Occipital lobe (tissue), 2 donors: ENCODE results near the gene PVALEF. TPM values are rescaled to one million over a fixed set of nuclear protein-coding genes. Genes with fewer than 3 reads are reported as not detected.

ENCODE experiments used
- DNase-seq: peaks from one replicate; lab custom pipeline; 2025; lab: John Stamatoyannopoulos, UW
- total RNA-seq: library from RNA; depleted of rRNA; stranded (reverse); fragments of >200 nt; gene quantifications from one replicate; pipeline ENCODE4 v1.2.3, GENCODE V29; 2014

Gene PVALEF
- total RNA-seq, 1 donor from 2014 or later, result not detected

DNA sequence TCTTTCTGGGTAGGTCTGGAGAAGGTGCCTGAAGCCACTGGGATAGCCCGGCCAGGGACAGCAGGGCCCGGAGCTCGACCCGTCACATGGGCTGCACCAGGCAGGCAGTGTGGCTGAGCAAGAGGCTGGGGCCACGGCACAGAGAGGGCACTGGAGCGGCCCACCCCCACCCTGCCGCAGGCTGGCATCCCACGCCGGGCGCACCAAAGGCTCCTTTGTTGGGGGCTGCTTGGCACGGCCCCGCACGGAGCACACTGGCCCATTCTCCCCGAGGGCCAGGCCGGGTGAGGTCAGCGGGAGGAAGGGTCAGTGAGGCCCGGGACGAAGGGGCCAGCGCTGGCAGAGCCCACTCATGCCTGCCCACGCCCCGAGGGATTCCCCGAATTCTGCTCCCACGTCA lies 36.5 kb upstream of the PVALEF start:
- peak; percentile 89 for DNase-seq

DNA sequence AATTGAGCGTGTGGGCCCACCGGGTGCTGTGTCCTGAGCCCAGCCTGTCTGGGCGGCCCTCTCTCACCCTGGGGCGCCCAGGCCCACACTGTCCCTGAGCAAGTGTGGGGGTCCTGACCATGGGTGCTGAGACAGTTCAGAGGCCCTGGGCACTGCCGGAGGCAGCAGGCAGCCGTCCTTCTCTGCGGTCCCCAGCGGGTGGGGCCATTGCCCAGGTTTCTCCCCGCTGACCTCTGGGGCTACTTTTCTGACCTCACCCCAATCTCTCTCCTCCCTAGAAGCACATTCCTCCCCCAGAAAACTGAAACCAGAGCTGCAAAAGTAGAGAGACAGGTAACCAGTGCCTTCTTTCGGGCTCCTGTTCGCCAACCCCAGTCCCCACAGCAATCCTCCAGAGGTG lies 36.0 kb upstream of the PVALEF start:
- no peak for DNase-seq

GRCh38 chr17:81129711-81130367 lies 35.5 kb upstream of the PVALEF start:
- DNase-seq, result no peak

DNA sequence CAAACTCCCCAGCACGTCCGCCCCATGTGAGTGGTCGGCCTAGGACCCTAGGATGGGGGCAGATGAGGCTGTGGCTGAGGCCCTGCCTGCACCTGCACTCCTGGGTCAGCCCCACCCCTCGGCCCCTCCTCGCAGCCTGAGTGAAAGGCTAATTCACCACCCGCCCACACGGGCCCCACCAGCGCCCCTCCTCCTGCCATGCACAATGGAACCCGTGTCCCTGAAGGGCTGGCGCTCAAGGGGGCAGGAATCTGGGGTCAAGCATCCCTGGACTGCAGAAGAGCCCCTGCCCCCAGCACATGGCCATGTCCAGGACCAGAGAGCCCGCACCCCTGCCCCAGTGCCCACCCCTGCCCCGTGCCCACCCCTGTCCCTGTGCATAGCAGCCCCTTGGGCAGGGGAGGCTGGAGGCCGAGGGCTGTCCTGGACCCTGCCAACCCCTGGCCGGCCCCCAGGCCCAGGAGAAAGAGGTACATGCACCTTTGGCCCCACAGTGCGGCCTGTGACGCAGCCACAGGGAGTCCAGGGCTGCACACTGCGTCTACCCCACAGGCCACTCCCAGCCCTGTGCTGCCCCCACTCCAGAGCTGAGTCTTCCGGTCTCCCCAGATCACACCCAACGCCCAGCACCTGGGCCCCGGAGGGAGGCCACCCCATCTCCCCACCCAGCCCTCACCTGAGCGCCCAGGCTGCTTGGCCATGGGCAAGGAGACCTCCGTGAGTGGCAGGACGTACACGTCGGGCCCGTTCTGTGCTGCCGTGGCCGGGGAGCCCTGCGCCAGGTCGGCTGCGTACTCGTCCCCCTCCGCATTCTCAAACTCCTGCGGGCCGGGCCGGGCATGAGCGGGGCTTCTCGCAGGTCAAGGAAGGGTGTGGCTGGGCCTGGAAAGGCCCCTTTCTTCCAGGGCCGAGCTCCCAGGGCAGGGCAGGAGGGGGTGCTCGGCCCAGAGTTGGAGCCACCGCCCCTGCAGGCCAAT lies 34.6 kb upstream of the PVALEF start:
- DNase-seq, result peak; percentile 51

- no peak for DNase-seq
Measured at GRCh38 chr17:81131486-81132196, 33.7 kb upstream of the PVALEF start.

DNA sequence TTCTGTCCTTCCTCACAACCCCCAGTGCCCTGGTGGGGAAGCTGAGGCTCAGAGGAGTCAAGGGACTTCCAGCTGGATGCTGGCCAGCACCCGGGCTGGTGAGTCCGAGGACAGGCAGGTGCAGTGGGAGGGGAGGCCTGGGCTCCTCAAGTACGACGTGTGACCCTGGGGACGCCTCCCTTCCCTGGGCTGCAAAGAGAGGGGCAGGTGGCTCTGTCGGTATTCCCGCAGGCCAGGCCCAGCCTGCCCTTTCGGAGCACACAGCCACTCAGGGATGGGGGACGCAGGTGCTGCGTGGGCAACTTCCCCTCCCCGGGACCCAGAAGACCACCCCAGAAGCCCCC lies 33.1 kb upstream of the PVALEF start:
- DNase-seq, result no peak

DNA sequence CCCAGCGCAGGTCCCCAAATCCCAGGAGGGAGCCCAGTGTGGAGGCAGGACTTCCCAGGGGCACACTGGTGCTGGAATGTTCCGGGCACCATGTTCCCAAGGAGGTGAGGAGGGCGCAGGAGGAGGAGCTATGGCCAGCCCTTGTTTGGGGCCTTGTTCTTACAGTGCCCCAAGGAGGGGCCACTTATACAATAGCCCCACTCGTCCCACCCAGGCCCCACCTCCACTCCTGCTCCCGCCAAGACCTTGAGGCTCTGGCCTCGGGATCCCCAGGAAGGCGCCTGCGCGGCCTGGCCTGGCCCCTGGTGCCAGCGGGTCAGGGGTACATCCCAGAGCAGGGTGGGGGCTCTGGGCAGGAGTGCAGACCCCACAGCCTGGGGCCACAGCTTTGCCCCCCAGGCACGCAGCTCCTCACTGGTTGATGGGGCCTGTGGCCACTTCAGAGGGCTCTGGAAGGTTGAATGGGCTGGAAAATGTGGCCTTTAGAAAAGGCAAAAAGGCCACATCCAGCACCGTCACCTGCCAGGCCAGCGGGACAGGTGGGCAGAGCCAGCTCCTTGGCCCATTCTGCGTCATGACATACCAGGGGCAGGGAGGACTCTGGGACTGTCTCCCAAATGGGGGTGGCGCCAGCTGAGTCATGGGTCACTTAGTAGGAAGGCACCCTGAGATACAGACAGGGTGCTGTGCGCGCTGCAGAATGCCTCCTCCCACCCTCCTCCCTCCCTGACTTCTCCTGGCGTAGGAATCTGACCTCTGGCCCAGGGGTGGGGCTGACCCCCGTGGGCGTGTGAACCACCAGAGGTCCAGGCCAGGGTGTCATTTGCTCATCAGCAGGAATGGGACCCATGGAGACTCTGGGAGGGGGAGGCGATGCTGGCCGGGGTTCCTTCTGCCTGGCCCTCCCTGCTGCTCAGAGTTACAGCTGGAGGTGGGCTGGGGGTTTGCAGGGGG lies 32.3 kb upstream of the PVALEF start:
- no peak for DNase-seq

DNA sequence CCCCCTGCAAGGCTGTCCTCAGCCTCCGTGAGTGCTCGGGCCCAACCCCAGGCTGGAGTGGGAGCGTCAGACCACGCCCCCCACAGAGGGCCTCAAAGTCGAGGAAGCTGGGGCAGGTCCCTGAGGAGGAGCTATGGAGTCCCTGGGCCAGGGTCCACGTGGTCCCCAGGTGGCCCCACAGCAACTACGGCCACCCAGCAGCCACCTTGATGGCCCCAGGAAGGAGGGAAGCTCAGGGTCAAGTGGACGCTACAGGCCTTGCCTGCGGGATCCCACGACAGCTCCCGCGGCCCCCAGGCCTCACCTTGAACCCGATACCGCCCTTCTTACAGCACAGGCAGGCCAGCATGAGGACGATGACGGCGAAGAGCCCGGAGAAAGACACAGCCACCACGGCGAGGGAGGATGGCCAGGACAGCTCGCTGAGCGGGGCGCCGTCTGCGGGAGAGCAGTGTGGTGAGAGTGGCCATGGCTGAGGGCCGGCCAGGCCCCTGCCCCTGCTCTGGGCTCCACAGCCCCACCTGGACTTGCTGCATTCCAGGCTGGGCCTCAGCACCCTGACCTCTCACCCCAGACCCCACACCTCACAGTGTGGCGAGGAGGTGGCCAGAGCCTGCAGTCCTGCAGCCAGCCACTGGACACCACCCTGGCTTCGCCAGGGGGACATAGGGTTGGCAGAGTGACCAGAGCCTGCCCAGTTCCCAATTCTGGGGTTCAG lies 31.1 kb upstream of the PVALEF start:
- no peak for DNase-seq

GRCh38 chr17:81135505-81136278 lies 29.6 kb upstream of the PVALEF start:
- DNase-seq, result peak; percentile 51

DNA sequence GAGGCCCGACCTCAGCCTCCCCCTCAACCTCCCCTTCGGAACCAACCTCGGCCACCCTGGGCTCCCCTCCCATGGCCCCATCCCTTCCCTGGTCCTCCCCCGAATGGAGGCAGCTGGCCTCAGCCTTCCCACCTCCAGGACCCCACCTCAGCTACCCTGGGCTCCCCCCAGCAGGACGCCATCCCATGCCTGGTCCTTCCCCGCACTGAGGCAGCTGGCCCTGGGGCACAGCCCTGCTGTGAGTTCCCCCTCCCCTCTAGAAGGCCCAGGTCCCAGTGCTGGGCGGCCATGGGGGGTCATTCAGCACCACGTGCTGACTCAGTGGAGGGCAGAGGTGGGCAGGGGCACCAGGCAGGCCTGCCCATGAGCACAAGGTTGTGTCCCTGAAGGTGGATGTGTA lies 28.9 kb upstream of the PVALEF start:
- no peak for DNase-seq

DNA sequence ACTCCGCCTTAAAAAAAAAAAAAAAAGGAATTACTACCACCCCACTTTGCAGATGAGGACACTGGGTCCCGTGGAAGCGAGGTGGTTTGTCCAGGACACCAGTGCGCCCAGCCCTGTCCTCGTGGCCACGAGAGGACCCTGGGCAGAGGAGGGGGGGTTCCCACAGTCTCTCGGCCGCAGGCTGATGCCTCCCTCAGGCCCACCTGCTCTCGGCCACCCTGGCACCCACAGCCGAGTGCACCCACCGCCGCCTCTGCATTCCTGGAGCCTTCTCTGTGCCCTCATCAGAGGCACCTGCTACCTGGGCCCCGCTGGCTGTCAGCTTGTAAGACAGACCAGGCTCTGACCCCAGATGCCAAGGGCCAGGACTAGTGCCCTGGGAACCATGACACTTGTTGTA lies 28.1 kb upstream of the PVALEF start:
- no peak for DNase-seq

- no peak for DNase-seq
Measured at GRCh38 chr17:81138083-81138482, 27.2 kb upstream of the PVALEF start.

GRCh38 chr17:81138500-81138899 lies 26.8 kb upstream of the PVALEF start:
- no peak for DNase-seq

- DNase-seq, result no peak
Measured at GRCh38 chr17:81139428-81139827, 25.9 kb upstream of the PVALEF start.

DNA sequence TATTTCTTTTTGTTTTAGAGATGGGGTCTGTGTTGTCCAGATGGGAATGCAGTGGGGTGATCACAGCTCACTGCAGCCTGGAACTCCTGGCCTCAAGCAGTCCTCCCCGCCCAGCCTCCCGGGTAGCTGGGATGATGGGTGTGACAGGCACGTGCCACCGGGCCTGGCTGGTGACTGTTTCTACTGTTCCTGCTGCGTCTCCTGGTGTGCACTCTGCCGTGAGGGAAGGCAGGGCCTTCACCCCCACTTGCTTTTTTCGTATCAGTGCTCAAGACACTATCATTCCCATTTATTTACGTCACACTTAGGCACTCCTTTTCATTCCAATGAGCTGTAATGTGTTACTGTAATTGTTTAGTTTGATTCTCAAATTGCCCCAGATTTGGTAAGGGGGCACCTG lies 25.3 kb upstream of the PVALEF start:
- no peak for DNase-seq

DNA sequence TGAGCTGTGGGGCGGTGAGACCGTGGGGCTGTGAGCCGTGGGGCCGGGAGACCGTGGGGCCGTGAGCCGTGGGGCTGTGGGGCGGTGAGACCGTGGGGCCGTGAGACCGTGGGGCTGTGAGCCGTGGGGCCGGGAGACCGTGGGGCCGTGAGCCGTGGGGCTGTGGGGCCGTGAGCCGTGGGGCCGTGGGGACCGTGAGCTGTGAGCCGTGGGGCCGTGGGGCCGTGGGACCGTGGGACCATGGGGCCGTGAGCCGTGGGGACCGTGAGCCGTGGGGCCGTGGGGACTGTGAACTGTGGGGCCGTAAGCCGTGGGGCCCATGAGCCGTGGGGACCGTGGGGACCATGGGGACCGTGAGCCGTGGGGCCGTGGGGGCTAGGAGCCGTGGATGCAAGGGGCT lies 24.6 kb upstream of the PVALEF start:
- DNase-seq, result no peak

- DNase-seq, result peak; percentile 40
Measured at GRCh38 chr17:81142301-81143199, 22.8 kb upstream of the PVALEF start.

DNA sequence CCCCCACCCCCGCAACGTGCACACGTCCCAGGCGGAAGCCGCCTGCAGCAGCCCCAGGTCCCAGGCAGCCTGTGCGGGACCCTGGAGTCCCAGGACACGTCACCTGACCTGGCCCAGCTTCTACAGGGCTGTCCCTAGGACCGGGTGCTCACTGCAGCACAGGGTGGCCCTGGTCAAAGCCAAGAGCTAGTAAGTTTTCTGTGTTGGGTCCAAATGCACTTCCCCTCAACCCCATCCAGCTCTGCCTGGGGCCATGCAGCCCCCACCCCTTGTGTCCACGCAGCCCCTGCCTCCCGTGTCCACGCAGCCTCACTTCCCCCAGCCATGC lies 22.1 kb upstream of the PVALEF start:
- no peak for DNase-seq
